Osteocyte (in vitro differentiated cells): ENCODE data around the gene ZBTB2. TPM values are rescaled to one million over a fixed set of nuclear protein-coding genes. Genes with fewer than 3 reads are reported as not detected.

ENCODE experiments used
- DNase-seq: peaks from one replicate; pipeline ENCODE4 v3.0.0; 2021; ENCODE audit warnings: mixed read lengths; ENCODE audit not compliant: unreplicated experiment; ENCODE audit errors: extremely low spot score
- H3K27ac Mint-ChIP-seq: one replicate; pipeline ENCODE4 v1.8.0; 2021; ENCODE audit warnings: mild to moderate bottlenecking, mixed read lengths; ENCODE audit not compliant: unreplicated experiment
- H3K27me3 Mint-ChIP-seq: one replicate; pipeline ENCODE4 v1.8.0; 2021; ENCODE audit warnings: mixed read lengths; ENCODE audit not compliant: unreplicated experiment
- H3K36me3 Mint-ChIP-seq: one replicate; pipeline ENCODE4 v1.8.0; 2021; ENCODE audit warnings: mixed read lengths; ENCODE audit not compliant: unreplicated experiment
- H3K4me1 Mint-ChIP-seq: one replicate; pipeline ENCODE4 v1.8.0; 2021; ENCODE audit warnings: mixed read lengths; ENCODE audit not compliant: unreplicated experiment
- H3K4me3 Mint-ChIP-seq: one replicate; pipeline ENCODE4 v1.8.0; 2021; ENCODE audit warnings: mild to moderate bottlenecking, moderate library complexity, mixed read lengths; ENCODE audit not compliant: unreplicated experiment
- H3K9me3 Mint-ChIP-seq: one replicate; pipeline ENCODE4 v1.8.0; 2021; ENCODE audit warnings: mixed read lengths; ENCODE audit not compliant: unreplicated experiment
- total RNA-seq: library from RNA; stranded (reverse); gene quantifications from 2 replicates; pipeline ENCODE4 v1.2.1, GENCODE V29; 2021
- TF ChIP-seq, protein P1 (sequence below): fragments of 200-600 bp; sonication (generic); IDR thresholded peaks from 2 replicates; pipeline ENCODE4 v1.5.0; 2021; ENCODE audit warnings: antibody characterized with exemption, mild to moderate bottlenecking, moderate library complexity

ZBTB2 gene
- total RNA-seq, 1 donor from 2014 or later, result 12.3 TPM

DNA sequence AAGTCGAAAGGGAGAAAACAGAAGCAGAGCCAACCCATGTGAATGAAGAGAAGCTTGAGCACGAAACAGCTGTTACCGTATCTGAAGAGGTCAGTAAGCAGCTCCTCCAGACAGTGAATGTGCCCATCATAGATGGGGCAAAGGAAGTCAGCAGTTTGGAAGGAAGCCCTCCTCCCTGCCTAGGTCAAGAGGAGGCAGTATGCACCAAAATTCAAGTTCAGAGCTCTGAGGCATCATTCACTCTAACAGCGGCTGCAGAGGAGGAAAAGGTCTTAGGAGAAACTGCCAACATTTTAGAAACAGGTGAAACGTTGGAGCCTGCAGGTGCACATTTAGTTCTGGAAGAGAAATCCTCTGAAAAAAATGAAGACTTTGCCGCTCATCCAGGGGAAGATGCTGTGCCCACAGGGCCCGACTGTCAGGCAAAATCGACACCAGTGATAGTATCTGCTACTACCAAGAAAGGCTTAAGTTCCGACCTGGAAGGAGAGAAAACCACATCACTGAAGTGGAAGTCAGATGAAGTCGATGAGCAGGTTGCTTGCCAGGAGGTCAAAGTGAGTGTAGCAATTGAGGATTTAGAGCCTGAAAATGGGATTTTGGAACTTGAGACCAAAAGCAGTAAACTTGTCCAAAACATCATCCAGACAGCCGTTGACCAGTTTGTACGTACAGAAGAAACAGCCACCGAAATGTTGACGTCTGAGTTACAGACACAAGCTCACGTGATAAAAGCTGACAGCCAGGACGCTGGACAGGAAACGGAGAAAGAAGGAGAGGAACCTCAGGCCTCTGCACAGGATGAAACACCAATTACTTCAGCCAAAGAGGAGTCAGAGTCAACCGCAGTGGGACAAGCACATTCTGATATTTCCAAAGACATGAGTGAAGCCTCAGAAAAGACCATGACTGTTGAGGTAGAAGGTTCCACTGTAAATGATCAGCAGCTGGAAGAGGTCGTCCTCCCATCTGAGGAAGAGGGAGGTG lies 38.7 kb downstream of the ZBTB2 start:
- Mint-ChIP-seq H3K27me3 (no peaks in the 10 kb centered on the region), H3K9me3 (no peaks in the 10 kb centered on the region), H3K36me3 (peaks cover 8% of the 10 kb centered on the region), H3K4me1 (peaks cover 9% of the 10 kb centered on the region), H3K4me3 (no peak overlapping the region), H3K27ac (no peak overlapping the region)
- TF ChIP-seq, protein P1, sequence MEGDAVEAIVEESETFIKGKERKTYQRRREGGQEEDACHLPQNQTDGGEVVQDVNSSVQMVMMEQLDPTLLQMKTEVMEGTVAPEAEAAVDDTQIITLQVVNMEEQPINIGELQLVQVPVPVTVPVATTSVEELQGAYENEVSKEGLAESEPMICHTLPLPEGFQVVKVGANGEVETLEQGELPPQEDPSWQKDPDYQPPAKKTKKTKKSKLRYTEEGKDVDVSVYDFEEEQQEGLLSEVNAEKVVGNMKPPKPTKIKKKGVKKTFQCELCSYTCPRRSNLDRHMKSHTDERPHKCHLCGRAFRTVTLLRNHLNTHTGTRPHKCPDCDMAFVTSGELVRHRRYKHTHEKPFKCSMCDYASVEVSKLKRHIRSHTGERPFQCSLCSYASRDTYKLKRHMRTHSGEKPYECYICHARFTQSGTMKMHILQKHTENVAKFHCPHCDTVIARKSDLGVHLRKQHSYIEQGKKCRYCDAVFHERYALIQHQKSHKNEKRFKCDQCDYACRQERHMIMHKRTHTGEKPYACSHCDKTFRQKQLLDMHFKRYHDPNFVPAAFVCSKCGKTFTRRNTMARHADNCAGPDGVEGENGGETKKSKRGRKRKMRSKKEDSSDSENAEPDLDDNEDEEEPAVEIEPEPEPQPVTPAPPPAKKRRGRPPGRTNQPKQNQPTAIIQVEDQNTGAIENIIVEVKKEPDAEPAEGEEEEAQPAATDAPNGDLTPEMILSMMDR, result no peak
- no peak for DNase-seq

DNA sequence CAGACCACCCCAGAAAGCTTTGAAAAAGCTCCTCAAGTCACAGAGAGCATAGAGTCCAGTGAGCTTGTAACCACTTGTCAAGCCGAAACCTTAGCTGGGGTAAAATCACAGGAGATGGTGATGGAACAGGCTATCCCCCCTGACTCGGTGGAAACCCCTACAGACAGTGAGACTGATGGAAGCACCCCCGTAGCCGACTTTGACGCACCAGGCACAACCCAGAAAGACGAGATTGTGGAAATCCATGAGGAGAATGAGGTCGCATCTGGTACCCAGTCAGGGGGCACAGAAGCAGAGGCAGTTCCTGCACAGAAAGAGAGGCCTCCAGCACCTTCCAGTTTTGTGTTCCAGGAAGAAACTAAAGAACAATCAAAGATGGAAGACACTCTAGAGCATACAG lies 39.6 kb downstream of the ZBTB2 start:
- H3K4me1 Mint-ChIP-seq, result peaks cover 2% of the 10 kb centered on the region
- H3K27ac Mint-ChIP-seq, result no peak overlapping the region
- H3K9me3 Mint-ChIP-seq, result no peaks in the 10 kb centered on the region
- DNase-seq, result no peak
- TF ChIP-seq, protein P1, result no peak
- peaks cover 8% of the 10 kb centered on the region for H3K36me3 Mint-ChIP-seq
- H3K4me3 Mint-ChIP-seq, result no peak overlapping the region
- no peaks in the 10 kb centered on the region for H3K27me3 Mint-ChIP-seq

DNA sequence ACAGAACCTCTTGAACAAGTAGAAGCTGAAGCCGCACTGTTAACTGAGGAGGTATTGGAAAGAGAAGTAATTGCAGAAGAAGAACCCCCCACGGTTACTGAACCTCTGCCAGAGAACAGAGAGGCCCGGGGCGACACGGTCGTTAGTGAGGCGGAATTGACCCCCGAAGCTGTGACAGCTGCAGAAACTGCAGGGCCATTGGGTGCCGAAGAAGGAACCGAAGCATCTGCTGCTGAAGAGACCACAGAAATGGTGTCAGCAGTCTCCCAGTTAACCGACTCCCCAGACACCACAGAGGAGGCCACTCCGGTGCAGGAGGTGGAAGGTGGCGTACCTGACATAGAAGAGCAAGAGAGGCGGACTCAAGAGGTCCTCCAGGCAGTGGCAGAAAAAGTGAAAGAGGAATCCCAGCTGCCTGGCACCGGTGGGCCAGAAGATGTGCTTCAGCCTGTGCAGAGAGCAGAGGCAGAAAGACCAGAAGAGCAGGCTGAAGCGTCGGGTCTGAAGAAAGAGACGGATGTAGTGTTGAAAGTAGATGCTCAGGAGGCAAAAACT lies 40.1 kb downstream of the ZBTB2 start:
- no peak for DNase-seq
- H3K4me3 Mint-ChIP-seq, result no peak overlapping the region
- H3K9me3 Mint-ChIP-seq, result no peaks in the 10 kb centered on the region
- H3K27ac Mint-ChIP-seq, result no peak overlapping the region
- peaks cover 8% of the 10 kb centered on the region for H3K36me3 Mint-ChIP-seq
- TF ChIP-seq, protein P1, result no peak
- peaks cover 5% of the 10 kb centered on the region for H3K4me1 Mint-ChIP-seq
- H3K27me3 Mint-ChIP-seq, result no peaks in the 10 kb centered on the region

DNA sequence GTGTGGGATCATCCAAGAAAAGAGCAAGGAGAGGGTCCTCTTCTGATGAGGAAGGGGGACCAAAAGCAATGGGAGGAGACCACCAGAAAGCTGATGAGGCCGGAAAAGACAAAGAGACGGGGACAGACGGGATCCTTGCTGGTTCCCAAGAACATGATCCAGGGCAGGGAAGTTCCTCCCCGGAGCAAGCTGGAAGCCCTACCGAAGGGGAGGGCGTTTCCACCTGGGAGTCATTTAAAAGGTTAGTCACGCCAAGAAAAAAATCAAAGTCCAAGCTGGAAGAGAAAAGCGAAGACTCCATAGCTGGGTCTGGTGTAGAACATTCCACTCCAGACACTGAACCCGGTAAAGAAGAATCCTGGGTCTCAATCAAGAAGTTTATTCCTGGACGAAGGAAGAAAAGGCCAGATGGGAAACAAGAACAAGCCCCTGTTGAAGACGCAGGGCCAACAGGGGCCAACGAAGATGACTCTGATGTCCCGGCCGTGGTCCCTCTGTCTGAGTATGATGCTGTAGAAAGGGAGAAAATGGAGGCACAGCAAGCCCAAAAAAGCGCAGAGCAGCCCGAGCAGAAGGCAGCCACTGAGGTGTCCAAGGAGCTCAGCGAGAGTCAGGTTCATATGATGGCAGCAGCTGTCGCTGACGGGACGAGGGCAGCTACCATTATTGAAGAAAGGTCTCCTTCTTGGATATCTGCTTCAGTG lies 40.8 kb downstream of the ZBTB2 start:
- Mint-ChIP-seq H3K27ac (no peak overlapping the region), H3K4me1 (peaks cover 10% of the 10 kb centered on the region), H3K4me3 (no peak overlapping the region), H3K36me3 (peaks cover 2% of the 10 kb centered on the region), H3K27me3 (no peaks in the 10 kb centered on the region), H3K9me3 (no peaks in the 10 kb centered on the region)
- no peak for DNase-seq
- TF ChIP-seq, protein P1, result no peak
